ENCODE data around the gene ERBB3.

Gene ERBB3

DNA sequence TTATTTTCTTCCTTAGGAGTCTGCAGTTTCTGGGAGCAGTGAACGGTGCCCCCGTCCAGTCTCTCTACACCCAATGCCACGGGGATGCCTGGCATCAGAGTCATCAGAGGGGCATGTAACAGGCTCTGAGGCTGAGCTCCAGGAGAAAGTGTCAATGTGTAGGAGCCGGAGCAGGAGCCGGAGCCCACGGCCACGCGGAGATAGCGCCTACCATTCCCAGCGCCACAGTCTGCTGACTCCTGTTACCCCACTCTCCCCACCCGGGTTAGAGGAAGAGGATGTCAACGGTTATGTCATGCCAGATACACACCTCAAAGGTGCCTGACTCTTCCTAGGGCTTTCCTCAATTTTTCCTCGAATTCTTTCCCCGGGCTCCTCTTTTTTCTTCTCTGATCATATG, 21.1 kb downstream of the ERBB3 start:
- no peaks in the 10 kb centered on the region for H3K9me3 ChIP-seq (ENCODE audit: insufficient read depth, low read length, severe bottlenecking)
- H3K4me3 ChIP-seq (ENCODE audit: low read depth in 1 of 2, low read length in 2 of 2), result no peak overlapping the region
- H3K4me2 ChIP-seq (ENCODE audit: insufficient read depth, low read length), result no peak overlapping the region
- H3K27me3 ChIP-seq (ENCODE audit: insufficient read depth, low read length, poor library complexity), result peaks cover 4% of the 10 kb centered on the region
- H3K79me2 ChIP-seq (ENCODE audit: insufficient read depth, low read length), result peaks cover 22% of the 10 kb centered on the region
- no peak overlapping the region for H2AFZ ChIP-seq (ENCODE audit: low read depth, low read length)
- TF ChIP-seq, protein P1, sequence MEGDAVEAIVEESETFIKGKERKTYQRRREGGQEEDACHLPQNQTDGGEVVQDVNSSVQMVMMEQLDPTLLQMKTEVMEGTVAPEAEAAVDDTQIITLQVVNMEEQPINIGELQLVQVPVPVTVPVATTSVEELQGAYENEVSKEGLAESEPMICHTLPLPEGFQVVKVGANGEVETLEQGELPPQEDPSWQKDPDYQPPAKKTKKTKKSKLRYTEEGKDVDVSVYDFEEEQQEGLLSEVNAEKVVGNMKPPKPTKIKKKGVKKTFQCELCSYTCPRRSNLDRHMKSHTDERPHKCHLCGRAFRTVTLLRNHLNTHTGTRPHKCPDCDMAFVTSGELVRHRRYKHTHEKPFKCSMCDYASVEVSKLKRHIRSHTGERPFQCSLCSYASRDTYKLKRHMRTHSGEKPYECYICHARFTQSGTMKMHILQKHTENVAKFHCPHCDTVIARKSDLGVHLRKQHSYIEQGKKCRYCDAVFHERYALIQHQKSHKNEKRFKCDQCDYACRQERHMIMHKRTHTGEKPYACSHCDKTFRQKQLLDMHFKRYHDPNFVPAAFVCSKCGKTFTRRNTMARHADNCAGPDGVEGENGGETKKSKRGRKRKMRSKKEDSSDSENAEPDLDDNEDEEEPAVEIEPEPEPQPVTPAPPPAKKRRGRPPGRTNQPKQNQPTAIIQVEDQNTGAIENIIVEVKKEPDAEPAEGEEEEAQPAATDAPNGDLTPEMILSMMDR (IDR thresholded peaks at IDR 0.05; ENCODE audit: borderline replicate concordance, extremely low read depth, low read length, poor library complexity, severe bottlenecking), result no peak
- TF ChIP-seq EZH2 (IDR thresholded peaks at IDR 0.05; ENCODE audit: borderline replicate concordance, low read depth, low read length, severe bottlenecking), result no peak
- H3K9ac ChIP-seq (ENCODE audit: low read depth, low read length), result no peak overlapping the region
- DNase-seq, result no peak
- no peak for ATAC-seq (ENCODE audit: insufficient read depth, low read depth)
- H4K20me1 ChIP-seq (ENCODE audit: insufficient read depth, low read length), result peaks cover 13% of the 10 kb centered on the region
- H3K27ac ChIP-seq (ENCODE audit: low read length), result no peak overlapping the region
- H3K4me1 ChIP-seq (ENCODE audit: insufficient read depth, low read length), result peaks cover 33% of the 10 kb centered on the region
- H3K36me3 ChIP-seq (ENCODE audit: insufficient read depth, low read length), result peaks cover 16% of the 10 kb centered on the region

DNA sequence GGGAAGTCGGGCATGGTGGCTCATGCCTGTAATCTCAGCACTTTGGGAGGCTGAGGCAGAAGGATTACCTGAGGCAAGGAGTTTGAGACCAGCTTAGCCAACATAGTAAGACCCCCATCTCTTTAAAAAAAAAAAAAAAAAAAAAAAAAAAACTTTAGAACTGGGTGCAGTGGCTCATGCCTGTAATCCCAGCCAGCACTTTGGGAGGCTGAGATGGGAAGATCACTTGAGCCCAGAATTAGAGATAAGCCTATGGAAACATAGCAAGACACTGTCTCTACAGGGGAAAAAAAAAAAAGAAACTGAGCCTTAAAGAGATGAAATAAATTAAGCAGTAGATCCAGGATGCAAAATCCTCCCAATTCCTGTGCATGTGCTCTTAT, 22.7 kb downstream of the ERBB3 start:
- H4K20me1 ChIP-seq (ENCODE audit: insufficient read depth, low read length), result peaks cover 29% of the 10 kb centered on the region
- H2AFZ ChIP-seq (ENCODE audit: low read depth, low read length), result peak overlapping the region; percentile 79; the same call in 1 of the 2 replicates
- H3K79me2 ChIP-seq (ENCODE audit: insufficient read depth, low read length), result peaks cover 38% of the 10 kb centered on the region
- H3K4me1 ChIP-seq (ENCODE audit: insufficient read depth, low read length), result peaks cover 47% of the 10 kb centered on the region
- H3K27ac ChIP-seq (ENCODE audit: low read length), result peak overlapping the region; percentile 86
- no peak for TF ChIP-seq EZH2 (IDR thresholded peaks at IDR 0.05; ENCODE audit: borderline replicate concordance, low read depth, low read length, severe bottlenecking)
- TF ChIP-seq, protein P1 (IDR thresholded peaks at IDR 0.05; ENCODE audit: borderline replicate concordance, extremely low read depth, low read length, poor library complexity, severe bottlenecking), result no peak
- H3K4me2 ChIP-seq (ENCODE audit: insufficient read depth, low read length), result peak overlapping the region; percentile 80
- ATAC-seq (ENCODE audit: insufficient read depth, low read depth) (no peak), DNase-seq (no peak)
- H3K36me3 ChIP-seq (ENCODE audit: insufficient read depth, low read length), result peaks cover 32% of the 10 kb centered on the region
- H3K9ac ChIP-seq (ENCODE audit: low read depth, low read length), result peak overlapping the region; percentile 94; the same call in 1 of the 2 replicates
- no peak overlapping the region for H3K4me3 ChIP-seq (ENCODE audit: low read depth in 1 of 2, low read length in 2 of 2)
- no peaks in the 10 kb centered on the region for H3K27me3 ChIP-seq (ENCODE audit: insufficient read depth, low read length, poor library complexity)
- H3K9me3 ChIP-seq (ENCODE audit: insufficient read depth, low read length, severe bottlenecking), result no peaks in the 10 kb centered on the region

DNA sequence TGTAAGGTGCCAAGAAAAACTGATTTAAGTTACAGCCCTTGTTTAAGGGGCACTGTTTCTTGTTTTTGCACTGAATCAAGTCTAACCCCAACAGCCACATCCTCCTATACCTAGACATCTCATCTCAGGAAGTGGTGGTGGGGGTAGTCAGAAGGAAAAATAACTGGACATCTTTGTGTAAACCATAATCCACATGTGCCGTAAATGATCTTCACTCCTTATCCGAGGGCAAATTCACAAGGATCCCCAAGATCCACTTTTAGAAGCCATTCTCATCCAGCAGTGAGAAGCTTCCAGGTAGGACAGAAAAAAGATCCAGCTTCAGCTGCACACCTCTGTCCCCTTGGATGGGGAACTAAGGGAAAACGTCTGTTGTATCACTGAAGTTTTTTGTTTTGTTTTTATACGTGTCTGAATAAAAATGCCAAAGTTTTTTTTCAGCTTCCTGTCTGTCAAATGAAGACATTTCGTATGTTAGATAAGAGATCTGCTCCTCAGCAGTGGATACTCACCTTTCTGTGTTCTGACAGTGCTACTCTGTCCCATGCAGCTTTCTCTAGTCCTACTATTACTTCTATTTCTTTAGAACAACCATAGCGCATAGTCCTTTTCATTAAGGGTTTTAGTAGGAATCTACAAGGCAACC, 23.2 kb downstream of the ERBB3 start:
- H3K4me1 ChIP-seq (ENCODE audit: insufficient read depth, low read length), result peaks cover 47% of the 10 kb centered on the region
- H3K9me3 ChIP-seq (ENCODE audit: insufficient read depth, low read length, severe bottlenecking), result no peaks in the 10 kb centered on the region
- no peak for TF ChIP-seq EZH2 (IDR thresholded peaks at IDR 0.05; ENCODE audit: borderline replicate concordance, low read depth, low read length, severe bottlenecking)
- TF ChIP-seq, protein P1 (IDR thresholded peaks at IDR 0.05; ENCODE audit: borderline replicate concordance, extremely low read depth, low read length, poor library complexity, severe bottlenecking), result no peak
- H3K4me2 ChIP-seq (ENCODE audit: insufficient read depth, low read length), result peak overlapping the region; percentile 80
- H3K27ac ChIP-seq (ENCODE audit: low read length), result peak overlapping the region; percentile 86
- DNase-seq (peak; percentile 50), ATAC-seq (ENCODE audit: insufficient read depth, low read depth) (peak; percentile 11; the same call in 2 of the 3 replicates)
- H2AFZ ChIP-seq (ENCODE audit: low read depth, low read length), result peak overlapping the region; percentile 79
- peak overlapping the region; percentile 94 for H3K9ac ChIP-seq (ENCODE audit: low read depth, low read length)
- H4K20me1 ChIP-seq (ENCODE audit: insufficient read depth, low read length), result peaks cover 29% of the 10 kb centered on the region
- H3K36me3 ChIP-seq (ENCODE audit: insufficient read depth, low read length), result peaks cover 38% of the 10 kb centered on the region
- peaks cover 43% of the 10 kb centered on the region for H3K79me2 ChIP-seq (ENCODE audit: insufficient read depth, low read length)
- H3K4me3 ChIP-seq (ENCODE audit: low read depth in 1 of 2, low read length in 2 of 2), result peak overlapping the region; percentile 40 to 72; a peak in 3 of 4 replicates
- H3K27me3 ChIP-seq (ENCODE audit: insufficient read depth, low read length, poor library complexity), result no peaks in the 10 kb centered on the region
